Prostate gland (tissue), 2 donors: ENCODE measurements around the gene OR56A5. TPM values are rescaled to one million over a fixed set of nuclear protein-coding genes. Genes with fewer than 3 reads are reported as not detected.
A peak's percentile ranks its signal among the peaks of the same experiment; 100 is the strongest.

ENCODE experiments used
- DNase-seq: peaks from one replicate; pipeline ENCODE4 v3.0.0-alpha.2; 2019; ENCODE audit warnings: low spot score
- H3K27ac ChIP-seq, 2 donors: fragments of 200-600 bp; sonication (generic); 2 replicates each; pipeline ENCODE4 v1.5.1; 2017 to 2019
- H3K27me3 ChIP-seq: fragments of 200-600 bp; sonication (generic); replicated peaks from 2 replicates; pipeline ENCODE4 v1.5.1; 2019; ENCODE audit not compliant: insufficient read depth
- H3K36me3 ChIP-seq, 2 donors: fragments of 200-600 bp; sonication (generic); 1 replicate in 1 of 2; 2 replicates in 1 of 2; pipeline versions ENCODE4 v1.5.1 to v1.8.1; 2017 to 2019
- H3K4me1 ChIP-seq: fragments of 200-600 bp; sonication (generic); replicated peaks from 2 replicates; pipeline ENCODE4 v1.5.1; 2019
- H3K4me3 ChIP-seq, 2 donors: fragments of 200-600 bp; sonication (generic); 2 replicates each; pipeline ENCODE4 v1.5.1; 2017 to 2019
- H3K9me3 ChIP-seq: fragments of 200-600 bp; sonication (generic); 2 replicates; pipeline ENCODE4 v1.5.1; 2017
- CTCF ChIP-seq, 4 experiments: fragments of 200-600 bp in 2 of 4; fragments of 450-650 bp in 2 of 4; sonication (generic) in 2 of 4; IDR thresholded peaks; 1 replicate in 3 of 4; 2 replicates in 1 of 4; pipeline ENCODE4 v1.5.1; 2016 to 2019; ENCODE audit warnings: antibody characterized with exemption in 4 of 4, mild to moderate bottlenecking in 2 of 4, moderate library complexity in 2 of 4
- POLR2A ChIP-seq: fragments of 450-650 bp; IDR thresholded peaks from one replicate; pipeline ENCODE4 v1.6.1; 2016; ENCODE audit warnings: antibody characterized with exemption, mild to moderate bottlenecking
- POLR2AphosphoS5 ChIP-seq: sonication (generic); formaldehyde crosslinking; IDR thresholded peaks from one replicate; pipeline ENCODE4 v1.6.1; 2017; ENCODE audit warnings: antibody characterized with exemption
- WGBS: methylation state at CpG from one replicate; pipeline ENCODE4 v1.1.5; 2018; 5-methylcytosine and 5-hydroxymethylcytosine counted together
- intact Hi-C: fragments of 100-400 bp; cut with DNase I; formaldehyde crosslinking; loops from one replicate; pipeline ENCODE4 v1.14.2; 2022
- total RNA-seq, 2 donors: library from RNA; depleted of rRNA; stranded (reverse); fragments of >200 nt; gene quantifications; one replicate each; pipeline ENCODE4 v1.1.0, GENCODE V29; 2016

Gene OR56A5
- total RNA-seq, 2 donors from 2014 or later = not detected

DNA sequence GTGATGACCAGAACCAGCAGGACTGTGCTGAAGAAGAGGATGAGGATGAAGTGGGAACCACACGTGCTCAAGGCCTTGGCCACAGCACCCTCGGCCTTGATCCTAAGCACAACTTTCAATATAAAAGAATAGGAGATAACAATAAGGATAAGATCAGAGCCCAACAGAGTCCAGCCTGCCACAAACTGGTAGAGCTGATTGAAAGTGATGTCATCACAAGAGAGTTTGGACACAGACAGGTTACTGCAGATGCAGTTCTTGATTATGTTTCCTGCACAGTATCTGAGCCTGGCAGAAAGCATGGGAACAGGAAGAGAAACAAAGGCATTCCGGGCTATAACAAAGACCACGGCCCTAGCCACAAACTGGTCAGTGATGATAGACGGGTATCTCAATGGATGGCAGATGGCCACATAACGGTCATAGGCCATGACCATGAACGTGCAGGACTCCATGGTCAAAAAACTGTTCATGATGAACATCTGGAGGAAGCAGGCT is 34.0 kb upstream of the OR56A5 start:
- no peak for DNase-seq
- no peaks in the 10 kb centered on the region for H3K36me3 ChIP-seq
- H3K27ac ChIP-seq = no peak overlapping the region
- no peak for TF ChIP-seq CTCF (IDR thresholded peaks at IDR 0.05)
- no peak for TF ChIP-seq POLR2AphosphoS5
- TF ChIP-seq POLR2A = no peak
- intact Hi-C loops = no loop called here
- H3K4me3 ChIP-seq = no peak overlapping the region
- no peaks in the 10 kb centered on the region for H3K4me1 ChIP-seq
- no peaks in the 10 kb centered on the region for H3K27me3 ChIP-seq
- no peaks in the 10 kb centered on the region for H3K9me3 ChIP-seq
- 86% methylated on average over 7 of the region's 7 CpGs for WGBS

DNA sequence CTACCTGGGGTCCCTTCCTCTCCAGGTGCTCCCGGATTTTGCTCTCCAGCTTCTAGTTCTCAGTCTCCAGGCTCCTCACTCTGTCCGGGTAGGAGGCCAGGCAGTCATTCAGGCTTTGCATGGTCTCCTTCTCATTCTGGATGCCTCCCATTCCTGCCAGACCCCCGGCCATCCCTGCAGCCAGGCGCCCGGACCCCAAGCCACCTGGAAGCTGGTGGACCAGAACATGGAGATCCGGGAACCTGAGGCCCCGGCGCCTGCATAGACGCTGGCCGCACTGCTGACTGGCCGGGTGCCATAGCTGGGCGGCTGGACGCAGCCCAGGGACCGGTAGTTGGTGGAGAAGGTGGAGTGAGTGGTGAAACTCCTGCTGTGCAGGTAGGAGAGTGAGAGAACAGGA is 26.5 kb upstream of the OR56A5 start:
- Histone ChIP-seq H3K27me3 (no peaks in the 10 kb centered on the region), H3K4me1 (no peaks in the 10 kb centered on the region), H3K36me3 (no peaks in the 10 kb centered on the region), H3K9me3 (no peaks in the 10 kb centered on the region), H3K27ac (no peak overlapping the region), H3K4me3 (no peak overlapping the region)
- TF ChIP-seq POLR2AphosphoS5 (no peak), CTCF (IDR thresholded peaks at IDR 0.05) (no peak), POLR2A (no peak)
- intact Hi-C loops = no loop called here
- WGBS = 86% methylated on average over 14 of the region's 14 CpGs
- no peak for DNase-seq

GRCh38 chr11:5992604-5993251 is 24.4 kb upstream of the OR56A5 start:
- no peaks in the 10 kb centered on the region for H3K9me3 ChIP-seq
- H3K27ac ChIP-seq = no peak overlapping the region
- no peak for DNase-seq
- no peaks in the 10 kb centered on the region for H3K27me3 ChIP-seq
- no peaks in the 10 kb centered on the region for H3K4me1 ChIP-seq
- no peak overlapping the region for H3K4me3 ChIP-seq
- 58% methylated on average over 3 of the region's 3 CpGs for WGBS
- intact Hi-C loops = no loop called here
- TF ChIP-seq POLR2A = no peak
- peak in 1 of 4 experiments; percentile 28 for TF ChIP-seq CTCF (IDR thresholded peaks at IDR 0.05)
- no peaks in the 10 kb centered on the region for H3K36me3 ChIP-seq

- H3K4me3 ChIP-seq = no peak overlapping the region
- H3K4me1 ChIP-seq = no peaks in the 10 kb centered on the region
- no peaks in the 10 kb centered on the region for H3K9me3 ChIP-seq
- H3K27me3 ChIP-seq = no peaks in the 10 kb centered on the region
- H3K27ac ChIP-seq = no peak overlapping the region
- 79% methylated on average over 3 of the region's 3 CpGs for WGBS
- TF ChIP-seq POLR2AphosphoS5 (no peak), CTCF (IDR thresholded peaks at IDR 0.05) (no peak), POLR2A (no peak)
- intact Hi-C loops = no loop called here
- DNase-seq = no peak
- H3K36me3 ChIP-seq = no peaks in the 10 kb centered on the region
Observed at GRCh38 chr11:5992150-5992549, 23.9 kb upstream of the OR56A5 start.

- Histone ChIP-seq H3K27me3 (no peaks in the 10 kb centered on the region), H3K9me3 (no peaks in the 10 kb centered on the region), H3K4me1 (no peaks in the 10 kb centered on the region), H3K4me3 (no peak overlapping the region), H3K27ac (no peak overlapping the region), H3K36me3 (no peaks in the 10 kb centered on the region)
- intact Hi-C loops = no loop called here
- 59% methylated on average over 4 of the region's 4 CpGs for WGBS
- DNase-seq = no peak
- no peak for TF ChIP-seq POLR2A
- TF ChIP-seq POLR2AphosphoS5 = no peak
- TF ChIP-seq CTCF (IDR thresholded peaks at IDR 0.05) = no peak
Observed at GRCh38 chr11:5989203-5989602, 20.9 kb upstream of the OR56A5 start.
